Activated CD8-positive, alpha-beta T cell treated with anti-CD3 and anti-CD28 coated beads for 36 hours (primary cell): ENCODE measurements around the gene FRMD1. TPM values are rescaled to one million over a fixed set of nuclear protein-coding genes. Genes with fewer than 3 reads are reported as not detected.

Experiments used
- ATAC-seq: fragments of 200-7000 bp; cut with Tn5 transposase; one replicate; pipeline ENCODE4 v1.10.0; 2021; ENCODE audit warnings: mild to moderate bottlenecking, moderate library complexity
- CTCF ChIA-PET: fragments of 350-600 bp; sonication (Branson Sonifier 250); formaldehyde crosslinking; loops from one replicate; lab custom pipeline; 2021; ENCODE audit warnings: antibody characterized with exemption; lab: Charles Lee
- POLR2A ChIA-PET: fragments of 350-600 bp; sonication (Branson Sonifier 250); formaldehyde crosslinking; loops from one replicate; lab custom pipeline; 2021; ENCODE audit warnings: antibody characterized with exemption; lab: Charles Lee
- DNase-seq: peaks from one replicate; pipeline ENCODE4 v3.0.0-alpha.2; 2020
- H3K27ac Mint-ChIP-seq: one replicate; pipeline ENCODE4 v1.8.0; 2021; ENCODE audit warnings: mild to moderate bottlenecking, mixed read lengths
- H3K27me3 Mint-ChIP-seq: one replicate; pipeline ENCODE4 v1.8.0; 2021; ENCODE audit warnings: mixed read lengths
- H3K36me3 Mint-ChIP-seq: one replicate; pipeline ENCODE4 v1.8.0; 2021; ENCODE audit warnings: low read depth, mixed read lengths
- H3K4me1 Mint-ChIP-seq: one replicate; pipeline ENCODE4 v1.8.0; 2021; ENCODE audit warnings: low read depth, mixed read lengths
- H3K4me3 Mint-ChIP-seq: one replicate; pipeline ENCODE4 v1.8.0; 2021; ENCODE audit warnings: mild to moderate bottlenecking, moderate library complexity, mixed read lengths
- H3K9me3 Mint-ChIP-seq: one replicate; pipeline ENCODE4 v1.8.0; 2021; ENCODE audit warnings: mixed read lengths
- intact Hi-C: fragments of 100-400 bp; cut with micrococcal nuclease; formaldehyde crosslinking; loops from one replicate; pipeline ENCODE4 v1.10.0; 2022
- total RNA-seq, 2 experiments: library from RNA; stranded (reverse); gene quantifications; one replicate each; pipeline ENCODE4 v1.2.3, GENCODE V29; 2021
- TF ChIP-seq, protein P1 (sequence below): fragments of 200-600 bp; IDR thresholded peaks from one replicate; pipeline ENCODE4 v1.8.0; 2022; ENCODE audit warnings: antibody characterized with exemption, mild to moderate bottlenecking

Gene FRMD1
- total RNA-seq, 2 experiments from 2014 or later: not detected

DNA sequence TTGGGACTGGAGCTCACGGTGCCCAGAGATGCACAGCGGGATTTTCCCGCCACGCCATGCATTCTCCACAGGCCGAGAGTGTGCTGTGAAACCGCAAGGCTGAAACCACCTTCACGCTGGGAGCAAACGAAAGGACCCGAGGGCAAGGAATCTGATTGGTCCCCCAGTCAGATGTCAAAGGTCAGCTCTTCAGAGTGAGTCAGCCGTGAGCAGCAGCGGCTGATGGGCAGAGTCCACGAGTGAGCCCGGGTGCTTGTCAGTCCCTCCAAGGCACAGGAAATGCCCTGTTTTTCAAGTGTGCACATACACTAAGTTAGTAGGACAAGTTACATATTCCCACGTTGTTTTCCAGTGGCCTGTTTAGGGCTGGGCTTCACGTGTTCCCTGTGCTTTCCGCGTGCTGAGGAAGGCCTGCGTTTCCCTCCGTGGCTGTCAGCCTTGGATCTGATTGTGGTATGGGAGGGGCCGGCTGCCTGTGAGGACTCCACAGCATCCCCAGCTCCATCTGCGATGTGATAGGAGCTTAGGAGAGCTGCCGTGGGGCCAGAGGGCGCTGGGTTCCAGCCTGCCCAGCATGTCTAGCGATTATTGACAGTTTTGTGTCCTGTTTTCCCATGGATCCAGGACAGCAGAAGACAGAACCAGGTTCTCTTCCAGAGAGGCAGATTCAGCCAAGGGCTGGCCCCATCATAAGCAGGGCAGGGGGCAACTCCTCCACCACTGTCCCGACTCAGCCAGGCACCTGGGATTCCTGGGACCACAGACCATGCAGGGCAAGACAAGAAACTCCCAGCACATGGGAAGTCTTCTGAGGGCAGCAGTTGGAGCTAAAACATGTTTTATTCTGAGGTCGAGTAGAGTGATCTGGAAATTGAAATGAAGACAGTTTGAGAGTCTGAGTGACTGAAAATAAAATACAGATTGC is 38.2 kb upstream of the FRMD1 start:
- intact Hi-C loops: no loop called here
- no peak overlapping the region for H3K4me3 Mint-ChIP-seq
- no peaks in the 10 kb centered on the region for H3K36me3 Mint-ChIP-seq
- no peak overlapping the region for H3K27ac Mint-ChIP-seq
- no peaks in the 10 kb centered on the region for H3K9me3 Mint-ChIP-seq
- ChIA-PET POLR2A (no interaction called here), CTCF (interaction anchor here (0.8 kb wide), 1 partner anchor 85 kb away, joined by 3 read pairs; no protein-coding TSS in a partner anchor)
- ATAC-seq (no peak), DNase-seq (no peak)
- H3K4me1 Mint-ChIP-seq: peaks cover 2% of the 10 kb centered on the region
- TF ChIP-seq, protein P1, sequence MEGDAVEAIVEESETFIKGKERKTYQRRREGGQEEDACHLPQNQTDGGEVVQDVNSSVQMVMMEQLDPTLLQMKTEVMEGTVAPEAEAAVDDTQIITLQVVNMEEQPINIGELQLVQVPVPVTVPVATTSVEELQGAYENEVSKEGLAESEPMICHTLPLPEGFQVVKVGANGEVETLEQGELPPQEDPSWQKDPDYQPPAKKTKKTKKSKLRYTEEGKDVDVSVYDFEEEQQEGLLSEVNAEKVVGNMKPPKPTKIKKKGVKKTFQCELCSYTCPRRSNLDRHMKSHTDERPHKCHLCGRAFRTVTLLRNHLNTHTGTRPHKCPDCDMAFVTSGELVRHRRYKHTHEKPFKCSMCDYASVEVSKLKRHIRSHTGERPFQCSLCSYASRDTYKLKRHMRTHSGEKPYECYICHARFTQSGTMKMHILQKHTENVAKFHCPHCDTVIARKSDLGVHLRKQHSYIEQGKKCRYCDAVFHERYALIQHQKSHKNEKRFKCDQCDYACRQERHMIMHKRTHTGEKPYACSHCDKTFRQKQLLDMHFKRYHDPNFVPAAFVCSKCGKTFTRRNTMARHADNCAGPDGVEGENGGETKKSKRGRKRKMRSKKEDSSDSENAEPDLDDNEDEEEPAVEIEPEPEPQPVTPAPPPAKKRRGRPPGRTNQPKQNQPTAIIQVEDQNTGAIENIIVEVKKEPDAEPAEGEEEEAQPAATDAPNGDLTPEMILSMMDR: no peak
- no peaks in the 10 kb centered on the region for H3K27me3 Mint-ChIP-seq

DNA sequence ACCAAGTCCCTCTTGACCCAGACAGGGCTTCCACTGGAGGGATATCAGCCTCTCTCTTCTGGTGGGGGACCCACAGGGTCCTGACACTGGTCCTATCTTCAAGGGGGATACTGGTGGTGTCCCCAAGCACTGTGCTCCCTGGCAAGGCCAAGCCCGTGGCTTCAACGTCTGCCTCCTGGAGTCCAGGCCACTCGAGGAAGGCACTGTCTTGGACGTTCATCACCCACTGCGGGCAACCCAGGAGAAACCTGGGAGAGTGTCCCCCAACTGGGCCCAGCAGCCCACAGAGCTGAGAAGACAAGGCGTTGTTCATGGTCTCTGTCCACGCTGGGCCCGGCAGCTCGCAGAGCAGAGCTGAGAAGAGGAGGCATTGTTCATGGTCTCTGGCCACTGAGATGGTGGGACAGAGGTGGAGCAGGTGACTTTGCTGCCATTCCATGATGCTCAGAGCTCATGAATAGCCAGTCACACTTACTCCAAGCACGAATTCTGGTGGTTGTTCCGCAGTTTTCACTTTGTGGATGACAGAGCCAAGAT is 37.5 kb upstream of the FRMD1 start:
- no peak for ATAC-seq
- Mint-ChIP-seq H3K4me1 (peaks cover 2% of the 10 kb centered on the region), H3K27me3 (peaks cover 2% of the 10 kb centered on the region), H3K9me3 (no peaks in the 10 kb centered on the region), H3K4me3 (no peak overlapping the region), H3K36me3 (no peaks in the 10 kb centered on the region), H3K27ac (no peak overlapping the region)
- TF ChIP-seq, protein P1: no peak
- no peak for DNase-seq
- intact Hi-C loops: no loop called here
- ChIA-PET CTCF (no interaction called here), POLR2A (no interaction called here)

DNA sequence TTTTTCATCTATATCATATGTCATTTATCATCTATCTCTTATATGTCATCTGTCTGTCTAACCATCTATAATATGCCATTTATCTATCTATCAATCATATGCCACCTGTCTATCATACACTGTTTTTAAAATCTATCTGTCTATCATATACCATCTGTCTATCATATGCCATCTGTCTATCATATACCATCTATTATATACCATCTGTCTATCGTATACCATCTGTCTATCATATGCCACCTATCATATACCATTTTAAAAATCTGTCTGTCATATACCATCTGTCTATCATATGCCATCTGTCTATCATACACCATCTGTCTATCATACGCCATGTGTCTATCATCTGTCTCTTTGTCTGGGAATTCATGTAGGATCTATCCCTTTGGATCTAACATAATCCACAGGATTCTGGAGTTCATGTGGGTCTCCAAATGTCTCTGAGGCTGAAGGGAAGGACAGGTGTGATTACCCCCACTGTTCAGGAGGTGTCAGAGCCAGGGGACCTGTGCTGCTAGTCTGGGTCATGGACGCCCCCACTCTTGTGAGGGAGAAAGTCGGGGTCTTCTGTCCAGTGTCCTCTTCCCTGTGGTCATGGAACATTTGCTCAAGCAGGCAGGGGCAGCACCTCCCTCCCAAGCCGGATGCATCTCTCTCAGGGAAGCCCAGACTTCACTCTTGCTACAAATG is 36.9 kb upstream of the FRMD1 start:
- Mint-ChIP-seq H3K27me3 (peaks cover 2% of the 10 kb centered on the region), H3K27ac (no peak overlapping the region), H3K4me1 (peaks cover under 1% of the 10 kb centered on the region), H3K4me3 (no peak overlapping the region), H3K9me3 (no peaks in the 10 kb centered on the region), H3K36me3 (no peaks in the 10 kb centered on the region)
- DNase-seq: no peak
- CTCF ChIA-PET: no interaction called here
- no peak for ATAC-seq
- POLR2A ChIA-PET: no interaction called here
- TF ChIP-seq, protein P1: no peak
- intact Hi-C loops: no loop called here

DNA sequence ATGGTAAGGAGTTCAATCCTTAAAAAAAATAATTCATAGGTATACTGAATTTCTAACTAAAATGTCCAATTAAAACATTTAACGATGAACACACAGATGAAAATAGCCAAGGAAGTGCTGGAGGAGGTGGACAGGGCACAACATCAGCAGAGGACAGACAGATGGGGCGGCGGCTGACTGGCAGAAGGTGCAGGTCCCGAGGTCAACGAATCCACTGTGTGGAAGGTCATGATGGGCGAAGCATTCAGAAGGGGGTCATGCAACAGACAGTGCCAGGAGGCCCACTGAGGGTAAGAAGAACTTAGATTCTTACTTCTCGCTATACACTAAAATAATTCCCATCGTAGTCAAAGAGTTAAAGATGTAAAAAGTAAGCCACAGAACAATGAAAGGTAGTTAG is 34.2 kb upstream of the FRMD1 start:
- no peaks in the 10 kb centered on the region for H3K4me1 Mint-ChIP-seq
- no peaks in the 10 kb centered on the region for H3K9me3 Mint-ChIP-seq
- TF ChIP-seq, protein P1: no peak
- ATAC-seq: no peak
- H3K27me3 Mint-ChIP-seq: peaks cover 2% of the 10 kb centered on the region
- no peaks in the 10 kb centered on the region for H3K36me3 Mint-ChIP-seq
- POLR2A ChIA-PET: no interaction called here
- intact Hi-C loops: no loop called here
- H3K27ac Mint-ChIP-seq: no peak overlapping the region
- H3K4me3 Mint-ChIP-seq: no peak overlapping the region
- CTCF ChIA-PET: no interaction called here
- DNase-seq: no peak
